ENCODE data around the gene MBL2. TPM values are rescaled to one million over a fixed set of nuclear protein-coding genes. Genes with fewer than 3 reads are reported as not detected.

Gene MBL2
- total RNA-seq, 1 experiment from 2014 or later: not detected

DNA sequence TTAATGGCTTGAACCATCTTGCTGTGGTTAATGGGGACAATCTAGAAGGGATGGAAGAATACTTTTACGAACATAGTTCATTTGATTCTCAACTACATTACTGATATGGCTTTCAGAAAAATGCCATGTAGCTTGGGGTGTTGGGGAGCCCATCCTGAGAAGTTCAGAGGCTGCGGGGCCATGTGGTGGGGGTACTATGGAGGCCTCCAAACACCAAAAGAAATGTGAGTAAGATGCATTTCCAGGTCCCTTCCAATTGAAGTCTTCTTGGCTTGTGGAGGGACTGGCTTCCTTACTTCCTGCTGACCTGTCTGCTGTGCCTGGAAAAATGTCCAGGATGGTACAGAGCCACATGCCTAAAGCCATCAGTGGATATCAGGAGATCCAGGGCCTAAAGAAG, 1.6 kb upstream of the MBL2 start:
- DNase-seq (ENCODE audit: low read depth): no peak

DNA sequence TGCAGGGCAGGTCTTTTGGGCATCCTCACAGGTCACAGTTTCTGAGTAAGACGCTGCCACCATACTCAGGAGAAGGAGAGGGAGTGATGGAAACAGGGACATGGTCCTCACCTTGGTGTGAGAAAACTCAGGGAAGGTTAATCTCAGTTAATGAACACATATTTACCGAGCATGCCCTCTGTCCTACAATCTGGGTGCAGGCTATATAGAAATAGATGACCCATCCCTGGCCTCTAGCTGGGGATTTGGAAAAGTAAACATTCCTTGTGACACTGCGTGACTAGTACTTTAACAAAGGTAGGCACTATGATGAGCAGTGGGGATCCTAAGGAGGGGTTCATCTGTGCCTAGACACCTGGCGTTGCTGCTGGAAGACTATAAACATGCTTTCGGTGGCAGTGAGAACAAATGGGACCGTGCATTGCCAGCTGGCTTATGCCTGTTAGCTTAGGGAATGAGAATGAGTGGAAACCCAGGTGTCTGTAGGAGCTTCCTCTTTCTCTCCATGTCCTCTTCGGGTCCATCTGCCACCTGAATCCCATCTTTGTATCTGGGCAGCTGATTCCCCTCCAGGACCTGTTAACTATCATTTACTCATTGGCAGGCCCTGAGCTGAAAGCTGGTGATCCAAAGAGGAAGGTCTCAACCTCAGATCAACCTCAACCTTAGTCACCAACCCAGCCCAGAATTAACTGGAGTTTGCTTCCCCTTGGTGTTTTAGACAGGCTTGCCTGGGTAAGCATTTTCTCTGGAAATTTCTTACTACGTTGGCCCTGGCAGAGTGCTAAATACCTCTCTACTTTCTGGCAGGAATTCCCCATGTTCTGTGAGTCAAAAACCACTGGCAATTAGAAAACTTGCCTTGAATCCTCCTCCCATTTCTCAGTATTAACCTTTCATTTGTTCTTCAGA, 794 bp downstream of the MBL2 start:
- peak; percentile 34 for DNase-seq (ENCODE audit: low read depth)

DNA sequence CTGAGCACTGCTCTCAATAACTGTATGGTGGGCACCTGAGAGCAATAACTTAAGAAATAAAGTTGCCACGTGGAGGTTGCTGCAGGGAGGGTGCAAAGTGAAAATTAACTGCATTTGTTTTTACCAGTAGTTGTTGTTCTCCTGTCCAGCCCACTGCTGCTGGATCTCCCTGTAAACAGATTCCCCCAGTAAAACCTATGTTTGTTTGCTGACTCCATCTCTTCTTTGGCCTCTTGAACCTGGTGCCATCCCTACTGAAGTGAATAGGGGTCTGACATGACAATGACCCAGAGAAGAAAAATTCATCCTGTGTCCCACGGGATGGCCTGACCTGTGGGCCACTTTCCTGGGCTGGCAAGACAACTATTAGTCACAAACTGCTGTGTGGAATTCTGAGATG, 1.7 kb downstream of the MBL2 start:
- DNase-seq (ENCODE audit: low read depth): no peak

DNA sequence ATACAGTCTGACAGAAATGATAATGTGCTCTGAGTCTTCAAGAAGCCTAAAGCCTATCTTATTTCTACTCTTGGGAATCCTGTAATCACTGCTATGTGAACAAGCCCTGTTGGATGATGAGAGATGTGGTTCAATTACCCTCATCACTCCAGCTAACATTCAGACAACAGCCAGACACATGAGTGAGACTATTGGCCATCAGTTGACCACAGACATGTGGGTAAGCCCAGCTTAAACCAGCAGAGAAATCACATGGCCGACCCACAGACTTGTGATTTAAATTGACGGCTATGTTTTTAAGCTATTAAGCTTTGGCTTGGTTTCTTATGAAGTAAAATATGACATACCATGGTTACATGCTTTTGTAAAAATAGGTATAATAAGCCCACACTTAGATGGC, 2.6 kb downstream of the MBL2 start:
- DNase-seq (ENCODE audit: low read depth): no peak

DNA sequence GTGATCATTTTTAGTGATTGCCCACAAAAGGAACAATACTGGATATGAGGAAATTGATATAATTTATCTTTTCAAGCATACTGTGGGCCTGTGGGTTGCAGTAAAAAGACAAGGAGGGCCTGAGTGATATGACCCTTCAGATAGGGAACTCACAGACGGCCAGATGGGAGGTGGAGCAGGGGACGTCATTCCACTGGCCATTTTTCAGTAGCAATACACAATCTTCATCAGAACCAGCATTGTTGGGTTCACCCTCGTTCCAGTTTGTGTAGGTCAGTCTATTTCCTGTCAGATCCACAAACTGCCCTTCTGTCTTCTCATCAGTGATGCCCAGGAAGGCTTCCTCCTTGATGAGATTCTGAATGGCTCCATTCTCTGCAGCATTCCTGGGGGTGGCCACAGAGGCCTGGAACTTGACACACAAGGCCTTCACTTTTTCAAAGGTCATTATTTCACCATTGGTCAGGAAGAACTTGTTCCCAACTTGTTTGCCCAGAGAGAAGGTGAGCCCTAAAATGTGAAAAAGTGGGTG, 4.5 kb downstream of the MBL2 start:
- DNase-seq (ENCODE audit: low read depth): no peak

DNA sequence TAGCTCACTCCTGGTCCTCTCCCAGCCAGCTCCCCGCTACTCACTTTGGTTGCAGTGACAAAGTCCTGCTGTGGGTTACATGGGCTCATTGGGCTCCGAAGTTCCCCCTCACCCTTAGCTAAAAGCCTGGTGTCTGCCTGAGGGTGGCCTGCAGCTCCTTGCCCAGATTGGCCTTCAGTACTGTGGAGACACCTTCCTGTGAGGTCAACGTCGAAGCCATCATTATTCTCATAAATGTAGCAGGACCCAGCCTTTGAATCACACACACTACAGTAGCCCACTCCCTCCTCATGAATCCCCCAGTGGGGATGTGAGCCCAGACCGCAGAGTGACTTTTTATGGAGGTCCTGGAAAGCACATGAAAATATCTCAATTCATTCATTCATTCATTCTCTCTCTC, 10.5 kb downstream of the MBL2 start:
- no peak for DNase-seq (ENCODE audit: low read depth)

DNA sequence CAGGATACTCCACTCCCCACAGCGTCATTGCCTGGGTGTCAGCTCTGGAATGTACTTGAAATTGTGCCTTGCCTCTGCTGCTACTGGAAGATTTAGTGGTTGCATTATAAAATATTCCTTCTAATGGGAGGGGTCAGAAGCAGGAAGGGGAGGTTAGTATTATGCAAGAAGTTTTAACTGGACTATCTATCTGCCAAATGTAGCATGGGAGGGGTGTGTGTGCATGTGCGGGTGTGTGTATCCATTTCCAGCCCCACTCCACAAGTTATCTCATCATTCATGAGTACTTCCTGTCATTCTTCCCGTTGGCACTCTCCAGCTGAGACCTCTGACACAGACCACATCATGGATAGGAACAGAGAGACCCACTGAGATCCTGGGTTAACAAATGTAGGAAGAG, 13.4 kb downstream of the MBL2 start:
- no peak for DNase-seq (ENCODE audit: low read depth)

DNA sequence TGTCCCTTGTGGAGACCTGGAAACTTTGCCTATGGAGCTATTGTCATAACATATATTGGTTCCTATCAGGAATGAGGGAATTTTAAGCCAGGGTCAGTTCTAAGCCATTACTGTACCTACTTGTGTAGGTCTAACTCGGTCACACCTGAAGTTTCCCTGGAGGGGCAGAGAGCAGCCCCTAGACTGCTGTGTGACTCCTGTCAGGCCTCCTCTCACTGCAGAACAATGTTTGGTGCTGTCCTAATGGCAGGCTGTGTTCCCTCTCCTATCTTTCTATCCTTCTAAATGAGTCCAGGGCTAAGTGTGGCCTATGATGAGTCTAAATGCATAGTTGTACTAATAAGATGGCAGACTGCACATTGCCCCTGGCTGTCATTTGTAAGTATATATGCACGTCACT, 14.2 kb downstream of the MBL2 start:
- DNase-seq (ENCODE audit: low read depth): no peak

DNA sequence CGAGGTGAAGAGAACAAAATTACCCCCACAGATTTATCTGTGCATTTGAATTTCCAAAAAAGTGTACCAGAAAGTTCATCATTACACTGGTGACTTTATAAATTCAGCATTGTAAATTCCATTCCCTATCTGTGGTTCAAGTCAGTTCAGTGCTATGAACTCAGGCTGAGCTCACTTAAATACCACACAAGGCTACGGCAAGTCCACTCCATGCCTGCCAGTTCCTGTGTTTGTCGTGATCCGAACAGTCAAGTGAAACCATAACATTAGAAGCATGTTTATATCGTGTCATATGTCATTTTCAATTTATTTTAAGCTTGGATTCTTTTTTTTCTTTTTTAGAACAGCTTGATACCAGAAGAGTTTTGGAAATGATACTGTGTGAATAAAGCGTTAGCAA, 14.8 kb downstream of the MBL2 start:
- no peak for DNase-seq (ENCODE audit: low read depth)

DNA sequence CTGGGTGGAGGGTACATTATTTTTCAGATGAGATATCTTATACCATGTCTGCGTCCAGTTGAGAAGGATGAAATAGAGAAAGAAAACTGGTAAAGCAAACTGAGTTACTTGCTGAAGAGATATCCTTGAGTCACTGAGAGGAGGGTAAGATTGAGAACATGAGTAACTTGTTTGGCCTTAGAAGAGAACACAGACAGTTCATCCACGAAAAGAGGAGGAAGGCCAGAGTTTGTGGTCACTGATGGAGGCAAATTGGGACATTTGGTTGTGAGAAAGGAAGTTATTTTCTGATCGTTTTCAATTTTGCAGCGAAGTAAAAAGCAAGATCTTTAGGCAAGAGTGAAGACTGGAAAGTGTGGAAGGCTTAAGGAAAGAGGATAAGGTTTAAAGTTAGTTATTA, 15.6 kb downstream of the MBL2 start:
- no peak for DNase-seq (ENCODE audit: low read depth)

DNA sequence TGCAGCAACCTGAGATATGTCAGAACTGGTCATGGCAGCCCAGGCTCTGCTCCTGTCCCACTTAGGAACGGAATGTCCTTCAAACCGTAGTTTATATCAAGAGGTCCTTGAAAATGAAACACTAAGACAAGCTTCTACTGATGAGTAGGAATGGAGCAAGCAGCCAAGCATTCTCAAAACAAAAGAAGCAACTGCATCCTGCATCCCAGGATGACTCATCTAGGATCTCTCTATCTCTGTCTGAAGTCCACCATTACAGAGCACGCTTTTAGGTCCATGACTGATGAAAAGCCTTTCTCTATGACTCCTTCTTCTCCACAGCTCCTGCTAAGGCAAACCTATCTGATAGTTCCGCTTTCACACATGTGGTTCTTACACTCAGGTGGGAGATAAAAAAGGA, 16.3 kb downstream of the MBL2 start:
- DNase-seq (ENCODE audit: low read depth): no peak

DNA sequence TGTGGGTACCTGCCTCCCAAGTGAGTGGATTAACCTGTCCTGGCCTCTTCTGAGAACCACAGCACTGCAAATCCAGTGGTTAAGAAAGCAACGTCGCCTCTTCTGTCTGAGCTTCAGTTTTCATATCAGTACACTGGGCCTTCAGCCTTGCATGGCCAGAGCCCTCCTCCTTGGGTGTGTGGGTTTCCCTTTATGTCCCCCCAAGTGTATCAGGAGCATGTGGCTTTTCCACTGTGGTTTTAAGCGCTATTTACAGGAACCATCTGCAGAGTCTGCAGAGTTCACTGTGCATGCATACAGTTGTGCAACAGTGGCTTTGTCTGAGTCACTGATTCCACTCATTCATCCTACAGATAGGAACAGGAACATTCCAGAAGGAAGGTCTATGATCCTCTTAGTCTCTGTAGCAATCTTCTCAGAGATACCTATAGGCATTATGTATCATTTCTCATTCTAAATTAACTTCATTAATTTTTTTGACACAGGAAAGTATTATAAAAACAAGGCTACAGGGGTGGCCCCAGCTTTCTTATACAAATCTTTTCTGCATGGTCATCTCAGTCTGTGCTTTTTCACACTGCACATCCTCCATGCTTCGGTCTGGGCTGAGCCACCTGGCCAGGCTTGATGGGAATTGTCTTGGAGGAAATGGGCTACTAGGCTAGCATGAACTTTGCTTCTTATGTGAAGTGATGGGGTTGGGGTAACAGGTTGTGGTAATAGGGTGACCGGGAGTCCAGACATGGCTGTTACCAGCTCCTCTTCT, 17.1 kb downstream of the MBL2 start:
- peak; percentile 60 for DNase-seq (ENCODE audit: low read depth)

DNA sequence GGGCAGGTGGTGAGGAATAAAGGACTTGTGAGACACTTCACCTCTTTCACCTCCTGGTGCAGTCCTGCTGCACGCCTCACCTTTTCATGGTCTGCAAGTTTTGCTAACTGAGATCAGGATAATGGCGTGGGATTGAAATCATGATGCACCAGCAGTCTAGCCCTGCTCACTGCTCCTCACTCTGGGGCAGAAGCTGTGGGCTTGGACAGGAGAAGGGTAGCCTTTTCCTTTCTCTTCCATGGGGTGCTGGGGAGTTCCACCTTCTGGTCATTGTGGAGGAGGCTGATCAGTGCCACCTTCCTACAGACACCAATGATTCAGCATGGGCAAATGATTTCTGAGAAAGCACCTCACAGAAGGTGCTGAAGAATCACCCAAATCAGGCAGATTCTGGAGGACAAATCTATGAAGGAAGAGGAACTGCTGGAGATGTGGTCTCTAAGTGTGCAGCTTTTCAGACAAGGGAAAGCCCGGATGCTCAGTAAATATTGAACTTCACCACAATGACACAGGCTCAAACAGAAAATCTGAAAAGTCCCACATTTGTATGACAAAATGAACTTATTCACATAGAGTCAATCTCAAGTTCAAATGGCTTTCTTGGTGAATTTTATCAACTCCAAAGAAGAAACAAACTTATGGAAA, 19.7 kb downstream of the MBL2 start:
- no peak for DNase-seq (ENCODE audit: low read depth)

DNA sequence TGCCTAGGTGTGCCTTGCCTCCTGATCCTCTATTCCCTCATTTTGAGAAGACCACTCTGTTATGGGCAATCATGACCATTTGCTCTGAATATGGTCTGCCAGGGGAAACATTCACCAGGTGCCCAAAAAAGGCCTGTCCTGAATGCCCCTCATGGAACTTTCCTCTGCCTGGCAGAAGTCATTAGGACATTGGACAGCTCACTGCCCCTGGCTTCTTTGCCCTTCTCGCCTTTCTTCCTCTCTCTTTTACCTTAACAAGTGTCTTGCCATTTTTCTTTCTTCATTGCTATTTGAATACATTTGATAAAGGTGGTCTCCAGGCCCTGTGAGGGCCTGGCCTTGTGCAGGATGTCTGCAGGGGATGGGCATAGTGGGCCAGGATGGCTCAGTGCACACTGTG, 20.3 kb downstream of the MBL2 start:
- no peak for DNase-seq (ENCODE audit: low read depth)

DNA sequence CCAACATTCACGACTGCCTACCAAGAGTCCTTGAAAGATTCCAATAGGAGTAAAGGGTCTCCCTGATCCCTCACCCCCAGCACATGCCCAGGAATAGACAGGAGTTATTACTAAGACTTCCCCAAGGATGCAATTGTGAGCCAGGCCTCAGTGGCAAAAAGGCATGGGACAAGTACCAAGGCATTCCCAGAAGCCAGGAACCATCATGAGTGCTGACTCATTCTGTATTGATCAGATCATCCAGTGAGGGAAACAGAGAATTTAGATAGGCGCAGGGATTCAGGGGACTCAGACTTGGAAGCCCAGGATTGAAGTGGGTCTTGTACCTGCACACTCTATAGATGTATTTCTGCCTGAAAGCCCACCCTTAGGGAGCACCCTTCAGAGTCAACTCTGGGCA, 21.2 kb downstream of the MBL2 start:
- no peak for DNase-seq (ENCODE audit: low read depth)

DNA sequence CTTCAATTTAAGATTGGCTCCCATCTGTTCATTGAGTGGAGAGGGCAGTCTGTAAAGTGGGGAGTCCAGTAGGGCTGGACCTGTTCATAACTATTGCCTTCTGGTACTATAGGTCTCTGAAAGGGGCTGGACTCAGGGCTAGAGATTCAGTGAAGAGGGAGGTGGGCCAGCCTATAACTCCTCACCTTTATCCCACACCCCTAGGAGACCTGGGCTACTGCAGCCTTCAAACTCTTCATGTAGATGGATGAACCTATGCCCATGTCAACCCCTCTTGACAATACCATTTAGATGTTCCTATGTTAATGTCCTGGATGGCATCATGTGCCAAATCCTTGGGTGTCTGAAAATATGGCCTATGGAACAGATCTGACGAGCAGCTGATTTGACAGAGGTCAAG, 22.0 kb downstream of the MBL2 start:
- no peak for DNase-seq (ENCODE audit: low read depth)

DNA sequence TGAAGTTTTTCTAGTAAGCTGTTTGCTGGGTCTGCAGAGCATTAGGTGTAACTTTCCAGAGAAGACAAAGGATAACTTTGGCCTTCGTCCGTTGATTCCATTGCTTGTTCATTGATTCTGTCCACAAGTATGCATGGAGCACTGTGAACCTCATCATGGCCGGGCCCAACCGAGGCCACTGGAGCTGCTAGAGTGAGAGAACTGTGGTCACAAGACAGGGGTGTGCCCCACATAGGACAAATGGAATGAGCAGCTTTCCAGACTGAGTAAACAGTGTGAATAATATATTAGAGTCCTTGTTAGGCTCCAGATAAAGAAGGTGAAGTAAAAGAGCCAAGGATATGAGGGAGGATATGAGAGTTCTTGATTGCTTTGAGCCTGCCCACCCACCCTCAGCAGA, 24.9 kb downstream of the MBL2 start:
- DNase-seq (ENCODE audit: low read depth): no peak

DNA sequence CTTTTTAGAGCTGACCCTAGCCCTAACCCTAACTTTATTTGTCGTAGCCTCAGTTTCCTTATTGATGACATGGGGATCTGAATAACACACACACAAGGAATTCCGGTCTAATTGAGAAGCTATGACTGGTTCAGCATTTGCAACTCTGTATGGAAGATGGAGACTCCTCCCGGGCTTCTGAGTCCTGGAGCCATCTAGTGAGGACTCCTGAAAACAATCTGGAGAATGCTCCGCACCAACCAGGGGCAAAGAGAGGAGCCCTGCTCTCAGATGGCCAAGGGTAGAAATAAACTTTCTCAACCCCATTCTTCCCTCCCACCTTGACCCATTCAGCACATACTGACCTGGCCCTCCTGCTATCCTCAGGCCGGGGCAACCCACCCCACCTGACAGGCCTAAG, 26.4 kb downstream of the MBL2 start:
- DNase-seq (ENCODE audit: low read depth): no peak

DNA sequence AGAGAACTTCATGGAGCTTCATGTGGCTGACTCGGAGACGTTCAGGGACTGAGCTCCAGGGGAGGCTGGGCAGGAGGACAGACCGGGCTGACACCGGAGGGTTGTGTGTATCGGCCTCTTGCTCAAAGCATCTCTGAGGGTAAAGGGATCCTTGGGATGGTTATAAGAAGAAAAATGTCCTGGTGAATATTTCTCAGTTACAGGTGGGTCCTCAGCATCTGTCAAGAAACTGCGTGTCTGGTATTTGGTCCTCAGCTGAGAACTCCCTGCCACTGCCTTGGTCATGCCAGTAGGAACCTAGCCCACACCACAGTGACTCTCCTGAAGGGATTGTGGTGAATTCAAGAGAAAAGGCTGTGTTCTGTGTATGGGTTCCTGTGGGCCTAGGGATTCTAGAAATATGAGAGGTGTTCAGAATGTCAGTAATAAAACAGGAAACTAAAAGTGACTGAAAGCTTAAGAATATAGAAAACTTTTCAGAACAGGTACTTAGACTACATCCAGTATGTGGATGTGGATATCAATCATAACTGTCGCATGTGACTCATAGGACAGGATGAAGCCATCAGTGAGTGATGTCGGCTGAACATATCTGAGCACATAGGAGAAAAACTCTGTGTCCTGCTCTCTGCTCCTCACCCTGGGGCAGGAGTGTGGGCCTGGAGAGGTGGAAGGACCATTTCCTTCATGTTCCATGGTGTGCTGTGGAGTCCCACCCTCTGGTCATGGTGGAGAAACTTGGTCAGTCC, 28.4 kb downstream of the MBL2 start:
- DNase-seq (ENCODE audit: low read depth): no peak

DNA sequence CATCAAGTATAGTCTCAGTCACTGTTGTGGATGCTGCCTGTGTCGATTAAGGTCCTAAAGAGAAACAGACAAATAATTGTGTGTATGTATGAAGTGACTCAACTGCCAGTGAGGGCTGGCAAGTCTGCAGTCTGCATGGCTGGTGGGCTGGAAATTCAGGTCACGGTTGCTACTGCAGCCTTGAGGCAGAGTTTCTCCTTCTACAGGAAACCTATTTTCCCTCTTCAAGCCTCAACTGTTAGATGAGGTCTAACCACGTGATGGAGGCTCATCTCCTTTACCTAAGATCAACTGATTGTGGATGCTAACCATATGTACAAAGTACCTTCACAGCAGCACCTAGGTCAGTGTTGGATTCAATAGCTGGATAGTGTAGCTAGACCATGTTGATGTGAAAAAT, 29.9 kb downstream of the MBL2 start:
- no peak for DNase-seq (ENCODE audit: low read depth)

DNA sequence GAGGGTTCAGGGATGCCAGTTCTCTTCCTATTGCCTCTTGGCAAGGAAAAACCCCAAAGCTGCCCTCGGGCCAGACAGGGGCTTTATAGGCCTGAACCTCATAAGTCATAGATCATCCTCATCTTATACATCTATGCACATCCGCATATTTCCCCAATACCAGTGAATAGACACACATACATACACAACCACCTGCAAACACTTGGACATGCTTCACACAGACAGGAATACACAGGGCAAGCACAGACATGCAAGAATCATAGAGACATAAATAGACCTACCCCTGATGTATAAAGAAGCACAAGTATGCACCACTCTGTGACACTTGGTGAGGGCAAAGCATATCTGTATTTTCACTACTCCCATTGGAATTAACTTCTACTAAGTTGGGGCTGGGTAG, 30.7 kb downstream of the MBL2 start:
- no peak for DNase-seq (ENCODE audit: low read depth)

Data from HT1080 (cell line).